Measurements from ENCODE around the gene STK35. TPM values are rescaled to one million over a fixed set of nuclear protein-coding genes. Genes with fewer than 3 reads are reported as not detected.

STK35 gene
- total and polyA plus RNA-seq, 2 donors (not counting 3 experiments of a cell fraction or from before 2014, with no cell fraction given): 10.2 to 17.5 TPM

GRCh38 chr20:2163757-2164156 is 62.1 kb downstream of the STK35 start:
- CTCF ChIA-PET: interaction anchor here (2.1 kb wide), 1 partner anchor 9 kb away, joined by 11 read pairs; no protein-coding TSS in a partner anchor
- dilution Hi-C loops (cut with MboI; ENCODE audit: extremely low pct_ligation_motif_present, low sequenced_read_pairs): no loop called here
- no peaks in the 10 kb centered on the region for H3K79me2 ChIP-seq (ENCODE audit: control insufficient read depth, insufficient read depth, low read length)

More at GRCh38 chr20:2163757-2164156, 62.1 kb downstream of the STK35 start:
- BruUV-seq (replicated peaks): no TSS peak
- POLR2A ChIA-PET: no interaction called here
- FAIRE-seq (no peak), DNase-seq (ENCODE audit: low read depth, low spot score) (no peak)
- no peaks in the 10 kb centered on the region for H3K4me1 ChIP-seq (ENCODE audit: control insufficient read depth, extremely low read depth, insufficient read depth, low read length)
- no peak overlapping the region for H3K9ac ChIP-seq (replicated peaks; ENCODE audit: extremely low read depth, insufficient read depth, low read length)
- H3K27me3 ChIP-seq (ENCODE audit: control insufficient read depth in 2 of 2, insufficient read depth in 2 of 2, low read length in 2 of 2): no peaks in the 10 kb centered on the region
- no peak for TF ChIP-seq POLR2AphosphoS5 (IDR thresholded peaks at IDR 0.05; ENCODE audit: insufficient read depth, low read depth, low read length)
- TF ChIP-seq POLR2A (IDR thresholded peaks at IDR 0.05; ENCODE audit: low read depth, low read length): no peak
- no peak for TF ChIP-seq MAX (IDR thresholded peaks at IDR 0.05; ENCODE audit: insufficient read depth, insufficient read length)
- no peak for TF ChIP-seq EZH2 (IDR thresholded peaks at IDR 0.05; ENCODE audit: borderline replicate concordance, low read depth, low read length, severe bottlenecking)
- TF ChIP-seq FOS (IDR thresholded peaks at IDR 0.05; ENCODE audit: borderline replicate concordance, insufficient read depth, low read length): no peak
- TF ChIP-seq MYC (IDR thresholded peaks at IDR 0.05; ENCODE audit: low read depth, low read length): no peak
- TF ChIP-seq GATA2 (IDR thresholded peaks at IDR 0.05; ENCODE audit: insufficient read depth, insufficient read length, low read depth, low read length): no peak
- TF ChIP-seq JUN (IDR thresholded peaks at IDR 0.05; ENCODE audit: borderline replicate concordance, insufficient read depth, insufficient read length, low read depth): no peak
- no peak for TF ChIP-seq CTCF (IDR thresholded peaks at IDR 0.05; ENCODE audit: extremely low read depth in 1 of 2, insufficient read depth in 1 of 2, low read depth in 1 of 2, low read length in 2 of 2)
- no peaks in the 10 kb centered on the region for H3K9me1 ChIP-seq (replicated peaks; ENCODE audit: control insufficient read depth, extremely low read depth, insufficient read depth, low read length)
- intact Hi-C loops (cut with micrococcal nuclease): no loop called here
- H3K4me3 ChIP-seq (replicated peaks in 1 of 3; ENCODE audit: insufficient read depth in 1 of 3, low read depth in 1 of 3, low read length in 3 of 3): no peak overlapping the region
- no peak overlapping the region for H3K4me2 ChIP-seq (ENCODE audit: insufficient read depth, low read length)
- H3K27ac ChIP-seq (ENCODE audit: insufficient read depth, low read depth, low read length): no peak overlapping the region
- H3K36me3 ChIP-seq (ENCODE audit: control insufficient read depth in 2 of 2, extremely low read depth in 1 of 2, insufficient read depth in 2 of 2, low read length in 2 of 2): no peaks in the 10 kb centered on the region
- no peak overlapping the region for H2AFZ ChIP-seq (ENCODE audit: low read depth, low read length)
- H3K9me3 ChIP-seq (replicated peaks; ENCODE audit: control insufficient read depth, insufficient read depth, low read length): no peaks in the 10 kb centered on the region
- H4K20me1 ChIP-seq (replicated peaks; ENCODE audit: control insufficient read depth, extremely low read depth, insufficient read depth, low read length): no peaks in the 10 kb centered on the region

Data from endothelial cell of umbilical vein (primary cell).